SU-DHL-6 (cell line): ENCODE measurements around the gene RUNX2.

Experiments
- EZH2phosphoT487 ChIP-seq: fragments of 200-600 bp; sonication (generic), shearing (Covaris generic); conservative IDR thresholded peaks from 2 replicates; pipeline ENCODE4 v1.6.1; 2018; ENCODE audit warnings: mild to moderate bottlenecking, antibody characterized with exemption, low read length, moderate library complexity, mixed read lengths
- TF ChIP-seq, protein P1 (sequence below): fragments of 200-600 bp; sonication (generic); IDR thresholded peaks from one replicate; pipeline ENCODE4 v1.5.1; 2017; ENCODE audit warnings: antibody characterized with exemption, mild to moderate bottlenecking, low read length, moderate library complexity; ENCODE audit not compliant: insufficient read depth, poor library complexity, severe bottlenecking

DNA sequence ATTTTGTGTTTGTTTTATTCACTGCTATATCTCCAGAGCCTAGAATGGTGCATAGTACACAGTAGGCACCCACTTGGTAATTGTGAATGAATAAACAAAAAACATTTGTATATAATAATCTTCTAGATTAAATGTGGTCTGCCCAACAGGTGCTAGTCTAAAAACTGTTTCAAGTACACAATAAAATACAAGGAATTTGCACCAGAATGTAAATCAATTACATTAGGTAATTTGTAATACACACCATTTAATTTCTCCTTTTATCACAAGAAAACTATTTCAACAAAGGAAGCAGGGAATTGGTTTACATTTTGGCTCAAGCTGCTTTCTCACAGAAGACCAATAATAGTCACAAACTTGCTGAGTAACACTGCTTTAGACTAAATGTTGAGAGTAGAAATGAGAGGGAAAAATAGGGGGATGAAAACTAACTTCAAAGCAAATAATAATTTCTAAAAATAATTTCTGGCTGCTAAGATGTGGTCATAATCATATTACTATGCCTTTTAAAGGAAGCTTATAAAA is 22.1 kb downstream of the RUNX2 start:
- TF ChIP-seq, protein P1, sequence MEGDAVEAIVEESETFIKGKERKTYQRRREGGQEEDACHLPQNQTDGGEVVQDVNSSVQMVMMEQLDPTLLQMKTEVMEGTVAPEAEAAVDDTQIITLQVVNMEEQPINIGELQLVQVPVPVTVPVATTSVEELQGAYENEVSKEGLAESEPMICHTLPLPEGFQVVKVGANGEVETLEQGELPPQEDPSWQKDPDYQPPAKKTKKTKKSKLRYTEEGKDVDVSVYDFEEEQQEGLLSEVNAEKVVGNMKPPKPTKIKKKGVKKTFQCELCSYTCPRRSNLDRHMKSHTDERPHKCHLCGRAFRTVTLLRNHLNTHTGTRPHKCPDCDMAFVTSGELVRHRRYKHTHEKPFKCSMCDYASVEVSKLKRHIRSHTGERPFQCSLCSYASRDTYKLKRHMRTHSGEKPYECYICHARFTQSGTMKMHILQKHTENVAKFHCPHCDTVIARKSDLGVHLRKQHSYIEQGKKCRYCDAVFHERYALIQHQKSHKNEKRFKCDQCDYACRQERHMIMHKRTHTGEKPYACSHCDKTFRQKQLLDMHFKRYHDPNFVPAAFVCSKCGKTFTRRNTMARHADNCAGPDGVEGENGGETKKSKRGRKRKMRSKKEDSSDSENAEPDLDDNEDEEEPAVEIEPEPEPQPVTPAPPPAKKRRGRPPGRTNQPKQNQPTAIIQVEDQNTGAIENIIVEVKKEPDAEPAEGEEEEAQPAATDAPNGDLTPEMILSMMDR: no peak
- TF ChIP-seq EZH2phosphoT487: no peak
